Fibroblast of the aortic adventitia (primary cell): ENCODE results near the gene LAIR1. TPM values are rescaled to one million over a fixed set of nuclear protein-coding genes. Genes with fewer than 3 reads are reported as not detected.

Experiments used
- DNase-seq: peaks from one replicate; pipeline ENCODE4 v3.0.0-alpha.2; 2010; ENCODE audit warnings: low read depth
- H3K4me3 ChIP-seq: 2 replicates; pipeline ENCODE4 v1.5.1; 2011; ENCODE audit warnings: low read depth, mild to moderate bottlenecking, control low read depth, low read length, moderate library complexity
- CTCF ChIP-seq: IDR thresholded peaks from 2 replicates; pipeline ENCODE4 v1.5.1; 2011; ENCODE audit warnings: mild to moderate bottlenecking, low read length, control low read depth, inconsistent platforms; ENCODE audit not compliant: insufficient read depth
- total RNA-seq: library from RNA; depleted of rRNA; stranded (reverse); fragments of >200 nt; gene quantifications from 2 replicates; pipeline ENCODE4 v1.2.3, GENCODE V29; 2012; ENCODE audit warnings: low replicate concordance

LAIR1 gene
- total RNA-seq, 1 donor: not detected

GRCh38 chr19:54352546-54352945 lies 12.2 kb downstream of the LAIR1 start:
- no peak for TF ChIP-seq CTCF
- no peak for DNase-seq
- no peak overlapping the region for H3K4me3 ChIP-seq

GRCh38 chr19:54352041-54352440 lies 12.7 kb downstream of the LAIR1 start:
- DNase-seq: no peak
- no peak for TF ChIP-seq CTCF
- no peak overlapping the region for H3K4me3 ChIP-seq

- no peak overlapping the region for H3K4me3 ChIP-seq
- TF ChIP-seq CTCF: no peak
- DNase-seq: no peak
Measured at GRCh38 chr19:54351474-54351873, 13.3 kb downstream of the LAIR1 start.

- no peak overlapping the region for H3K4me3 ChIP-seq
- DNase-seq: no peak
- no peak for TF ChIP-seq CTCF
Measured at GRCh38 chr19:54345938-54346386, 18.8 kb downstream of the LAIR1 start.

- TF ChIP-seq CTCF: no peak
- DNase-seq: no peak
- no peak overlapping the region for H3K4me3 ChIP-seq
Measured at GRCh38 chr19:54343868-54344267, 20.9 kb downstream of the LAIR1 start.

- no peak overlapping the region for H3K4me3 ChIP-seq
- no peak for DNase-seq
- TF ChIP-seq CTCF: no peak
Measured at GRCh38 chr19:54341295-54341694, 23.4 kb downstream of the LAIR1 start.

GRCh38 chr19:54339646-54340358 lies 24.9 kb downstream of the LAIR1 start:
- no peak for DNase-seq
- H3K4me3 ChIP-seq: no peak overlapping the region
- TF ChIP-seq CTCF: no peak
